Astrocyte (in vitro differentiated cells and primary cell): ENCODE results near the gene DHRS7B. TPM values are rescaled to one million over a fixed set of nuclear protein-coding genes. Genes with fewer than 3 reads are reported as not detected.

Source experiments
- DNase-seq: peaks from one replicate; pipeline ENCODE4 v3.0.0-alpha.2; 2010; ENCODE audit warnings: low read depth
- FAIRE-seq: peaks from 2 replicates; lab custom pipeline; 2011; peaks lifted over from hg19 to GRCh38; lab: Jason Lieb, UNC
- H2AFZ ChIP-seq: 2 replicates; pipeline ENCODE4 v1.6.0; 2012; ENCODE audit warnings: low read depth, low read length, inconsistent platforms
- H3K27ac ChIP-seq: 2 replicates; pipeline ENCODE4 v1.5.1; 2011; ENCODE audit warnings: low read depth, low read length, inconsistent platforms
- H3K27me3 ChIP-seq: 2 replicates; pipeline ENCODE4 v1.6.0; 2011; ENCODE audit warnings: low read length, inconsistent platforms; ENCODE audit not compliant: insufficient read depth
- H3K36me3 ChIP-seq: 2 replicates; pipeline ENCODE4 v1.5.1; 2011; ENCODE audit warnings: low read length, inconsistent platforms; ENCODE audit not compliant: insufficient read depth
- H3K4me1 ChIP-seq: 2 replicates; pipeline ENCODE4 v1.5.1; 2011; ENCODE audit warnings: low read length, inconsistent platforms; ENCODE audit not compliant: insufficient read depth
- H3K4me2 ChIP-seq: 2 replicates; pipeline ENCODE4 v1.6.0; 2012; ENCODE audit warnings: low read length, inconsistent platforms
- H3K4me3 ChIP-seq: 2 replicates; pipeline ENCODE4 v1.5.1; 2011; ENCODE audit warnings: low read depth, mild to moderate bottlenecking, low read length, inconsistent platforms; ENCODE audit not compliant: insufficient read depth
- H3K79me2 ChIP-seq: 2 replicates; pipeline ENCODE4 v1.6.0; 2012; ENCODE audit warnings: mild to moderate bottlenecking, low read length, inconsistent platforms; ENCODE audit not compliant: insufficient read depth
- H3K9ac ChIP-seq: 2 replicates; pipeline ENCODE4 v1.6.0; 2012; ENCODE audit warnings: mild to moderate bottlenecking, low read length, inconsistent platforms
- H3K9me3 ChIP-seq: 2 replicates; pipeline ENCODE4 v1.5.1; 2012; ENCODE audit warnings: low read depth, mild to moderate bottlenecking, low read length, inconsistent platforms; ENCODE audit not compliant: insufficient read depth
- H4K20me1 ChIP-seq: 2 replicates; pipeline ENCODE4 v1.6.0; 2012; ENCODE audit warnings: low read length, inconsistent platforms; ENCODE audit not compliant: insufficient read depth
- H3K27ac Mint-ChIP-seq: one replicate; pipeline ENCODE4 v1.8.0; 2021; ENCODE audit warnings: mild to moderate bottlenecking, mixed read lengths; ENCODE audit not compliant: unreplicated experiment
- H3K27me3 Mint-ChIP-seq: one replicate; pipeline ENCODE4 v1.8.0; 2021; ENCODE audit warnings: low read depth, mixed read lengths; ENCODE audit not compliant: unreplicated experiment
- H3K36me3 Mint-ChIP-seq: one replicate; pipeline ENCODE4 v1.8.0; 2021; ENCODE audit warnings: low read depth, mixed read lengths; ENCODE audit not compliant: unreplicated experiment
- H3K4me1 Mint-ChIP-seq: one replicate; pipeline ENCODE4 v1.8.0; 2021; ENCODE audit warnings: low read depth, mixed read lengths; ENCODE audit not compliant: unreplicated experiment
- H3K4me3 Mint-ChIP-seq: one replicate; pipeline ENCODE4 v1.8.0; 2021; ENCODE audit warnings: mild to moderate bottlenecking, moderate library complexity, mixed read lengths; ENCODE audit not compliant: unreplicated experiment
- H3K9me3 Mint-ChIP-seq: one replicate; pipeline ENCODE4 v1.8.0; 2021; ENCODE audit warnings: mild to moderate bottlenecking, mixed read lengths; ENCODE audit not compliant: unreplicated experiment
- EZH2 ChIP-seq: IDR thresholded peaks from 2 replicates; pipeline ENCODE4 v1.6.1; 2012; ENCODE audit warnings: mild to moderate bottlenecking, low read length, inconsistent platforms; ENCODE audit not compliant: insufficient read depth
- total RNA-seq: library from RNA; stranded (reverse); gene quantifications from 2 replicates; pipeline ENCODE4 v1.2.1, GENCODE V29; 2021
- TF ChIP-seq, protein P1 (sequence below): IDR thresholded peaks from 2 replicates; pipeline ENCODE4 v1.5.1; 2011; ENCODE audit warnings: low read depth, mild to moderate bottlenecking, inconsistent platforms, low read length, moderate library complexity; ENCODE audit not compliant: insufficient read depth

The DHRS7B gene
- total RNA-seq, 1 donor from 2014 or later: 15.5 TPM

DNA sequence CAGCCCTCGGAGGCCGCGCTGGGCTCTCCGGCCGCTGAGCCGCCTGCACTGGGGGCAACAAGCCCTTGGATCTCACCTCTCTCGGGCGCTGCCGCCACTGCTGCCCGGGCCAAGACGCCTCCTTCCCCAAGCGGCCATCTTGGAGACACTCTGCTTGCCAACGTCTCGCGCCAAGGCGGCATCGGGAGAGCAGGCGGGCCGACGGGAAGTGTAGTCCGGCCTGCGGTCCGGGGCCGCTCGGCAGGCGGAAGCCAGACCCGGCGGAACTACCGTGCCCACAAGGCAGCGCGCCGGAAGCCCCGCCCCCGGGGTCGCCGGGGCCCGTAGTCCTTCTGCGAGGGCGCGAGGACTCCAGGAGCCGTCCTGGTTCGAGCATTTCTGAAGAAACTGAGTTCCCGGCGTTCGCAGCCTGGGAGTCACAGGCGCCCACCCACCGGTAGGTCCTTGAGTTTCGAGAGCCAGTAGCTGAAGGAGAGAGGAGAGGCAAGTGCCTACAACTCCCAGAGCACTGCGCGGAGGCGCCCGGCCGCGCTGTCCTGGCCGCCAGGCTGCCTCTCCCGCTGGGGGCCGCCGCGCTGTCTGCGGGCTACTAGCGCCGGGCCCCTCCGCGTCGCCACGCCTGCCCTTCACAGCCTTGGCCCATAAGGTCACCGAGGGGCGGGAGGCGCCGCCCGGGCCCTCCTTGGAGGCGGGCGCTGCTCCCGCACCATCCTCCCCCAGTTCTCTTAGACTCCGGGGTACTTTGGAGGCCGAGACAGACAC is 87.4 kb downstream of the DHRS7B start, which contains the start of gene TMEM11:
TSS of gene TMEM11 (minus strand) at position 147 of the 762 bp plus-strand sequence. CDS start at position 138, 9 bp downstream.
- Mint-ChIP-seq H3K27ac (peak within 1 kb of the TSS; percentile 83), H3K4me1 (peaks cover 23% of the 10 kb centered on the region), H3K36me3 (peaks cover 13% of the 10 kb centered on the region), H3K9me3 (no peaks in the 10 kb centered on the region), H3K27me3 (no peaks in the 10 kb centered on the region), H3K4me3 (peak within 1 kb of the TSS; percentile 97)
- peaks cover 91% of the 10 kb centered on the region for H3K79me2 ChIP-seq
- peaks cover 56% of the 10 kb centered on the region for H4K20me1 ChIP-seq
- no peaks in the 10 kb centered on the region for H3K27me3 ChIP-seq
- no peaks in the 10 kb centered on the region for H3K9me3 ChIP-seq
- H3K36me3 ChIP-seq: peaks cover 2% of the 10 kb centered on the region
- peak within 1 kb of the TSS; percentile 94 for H3K27ac ChIP-seq
- DNase-seq (peak; percentile 91), FAIRE-seq (no peak)
- H2AFZ ChIP-seq: peak within 1 kb of the TSS; percentile 90
- H3K4me2 ChIP-seq: peak within 1 kb of the TSS; percentile 90
- peaks cover 22% of the 10 kb centered on the region for H3K4me1 ChIP-seq
- H3K9ac ChIP-seq: peak within 1 kb of the TSS; percentile 99
- TF ChIP-seq, protein P1, sequence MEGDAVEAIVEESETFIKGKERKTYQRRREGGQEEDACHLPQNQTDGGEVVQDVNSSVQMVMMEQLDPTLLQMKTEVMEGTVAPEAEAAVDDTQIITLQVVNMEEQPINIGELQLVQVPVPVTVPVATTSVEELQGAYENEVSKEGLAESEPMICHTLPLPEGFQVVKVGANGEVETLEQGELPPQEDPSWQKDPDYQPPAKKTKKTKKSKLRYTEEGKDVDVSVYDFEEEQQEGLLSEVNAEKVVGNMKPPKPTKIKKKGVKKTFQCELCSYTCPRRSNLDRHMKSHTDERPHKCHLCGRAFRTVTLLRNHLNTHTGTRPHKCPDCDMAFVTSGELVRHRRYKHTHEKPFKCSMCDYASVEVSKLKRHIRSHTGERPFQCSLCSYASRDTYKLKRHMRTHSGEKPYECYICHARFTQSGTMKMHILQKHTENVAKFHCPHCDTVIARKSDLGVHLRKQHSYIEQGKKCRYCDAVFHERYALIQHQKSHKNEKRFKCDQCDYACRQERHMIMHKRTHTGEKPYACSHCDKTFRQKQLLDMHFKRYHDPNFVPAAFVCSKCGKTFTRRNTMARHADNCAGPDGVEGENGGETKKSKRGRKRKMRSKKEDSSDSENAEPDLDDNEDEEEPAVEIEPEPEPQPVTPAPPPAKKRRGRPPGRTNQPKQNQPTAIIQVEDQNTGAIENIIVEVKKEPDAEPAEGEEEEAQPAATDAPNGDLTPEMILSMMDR: no peak
- TF ChIP-seq EZH2: no peak
- peak within 1 kb of the TSS; percentile 74 for H3K4me3 ChIP-seq

DNA sequence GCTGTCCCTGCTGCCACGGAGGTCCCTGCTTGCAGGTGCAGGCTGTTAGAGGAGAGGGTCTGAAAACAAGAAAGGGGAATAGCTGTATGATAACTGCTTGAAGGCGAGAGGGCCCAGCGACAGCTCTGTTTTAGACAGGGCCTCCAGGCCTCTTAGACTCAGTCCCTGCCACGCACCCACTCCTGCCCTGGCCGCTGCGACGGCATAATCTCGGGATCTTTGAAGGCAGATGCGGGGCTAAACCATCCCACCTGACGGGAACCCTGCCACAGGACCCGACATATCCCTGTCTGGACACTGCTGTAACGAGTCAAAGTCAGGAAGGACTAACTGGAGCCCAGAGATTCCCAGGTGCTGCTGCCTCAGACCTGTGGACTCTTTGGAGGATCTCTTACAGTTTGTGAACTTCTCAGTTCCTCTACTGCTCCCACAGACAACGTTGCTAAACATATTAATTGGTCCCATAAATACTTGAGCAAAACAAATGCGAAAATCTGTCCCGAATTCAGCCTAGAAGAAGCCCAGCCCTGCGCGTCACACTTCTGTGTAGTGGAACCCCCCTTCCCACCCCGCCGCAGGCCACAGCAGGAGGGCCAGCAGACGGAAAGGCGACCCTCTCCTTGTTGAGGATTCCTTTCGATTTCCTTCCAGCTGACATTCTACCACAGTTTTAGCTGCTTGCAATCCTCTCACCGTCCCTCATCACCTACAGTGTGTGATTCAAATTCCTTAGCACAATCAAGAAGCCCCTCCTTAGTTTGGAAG is 88.2 kb downstream of the DHRS7B start:
- Histone ChIP-seq H3K4me3 (peak overlapping the region; percentile 74), H2AFZ (peak overlapping the region; percentile 58), H3K4me2 (peak overlapping the region; percentile 90), H4K20me1 (peaks cover 49% of the 10 kb centered on the region), H3K9ac (peak overlapping the region; percentile 99), H3K36me3 (peaks cover 2% of the 10 kb centered on the region), H3K79me2 (peaks cover 85% of the 10 kb centered on the region), H3K27me3 (no peaks in the 10 kb centered on the region), H3K4me1 (peaks cover 22% of the 10 kb centered on the region), H3K27ac (peak overlapping the region; percentile 94), H3K9me3 (no peaks in the 10 kb centered on the region)
- peak overlapping the region; percentile 75 for H3K27ac Mint-ChIP-seq
- no peaks in the 10 kb centered on the region for H3K27me3 Mint-ChIP-seq
- DNase-seq: peak; percentile 11
- H3K4me1 Mint-ChIP-seq: peaks cover 21% of the 10 kb centered on the region
- H3K36me3 Mint-ChIP-seq: peaks cover 10% of the 10 kb centered on the region
- H3K4me3 Mint-ChIP-seq: peak overlapping the region; percentile 91
- no peaks in the 10 kb centered on the region for H3K9me3 Mint-ChIP-seq
- no peak for FAIRE-seq
- TF ChIP-seq EZH2: no peak
- TF ChIP-seq, protein P1: no peak
